GM18868 (cell line): ENCODE results near the gene SGCE.

Source experiments
- ATAC-seq: cut with Tn5 transposase; IDR thresholded peaks from one replicate; pipeline ENCODE4 v1.9.1; 2021; ENCODE audit warnings: mild to moderate bottlenecking, moderate library complexity; ENCODE audit not compliant: unreplicated experiment

SGCE gene

GRCh38 chr7:94630855-94631254, 25.1 kb downstream of the SGCE start:
- ATAC-seq, result peak; percentile 45

- no peak for ATAC-seq
Observed at GRCh38 chr7:94623820-94624219, 32.1 kb downstream of the SGCE start.

GRCh38 chr7:94621120-94621519, 34.8 kb downstream of the SGCE start:
- peak; percentile 0 for ATAC-seq

GRCh38 chr7:94620703-94621118, 35.2 kb downstream of the SGCE start:
- peak; percentile 97 for ATAC-seq

GRCh38 chr7:94618126-94618525, 37.8 kb downstream of the SGCE start:
- ATAC-seq, result no peak

GRCh38 chr7:94616855-94617254, 39.1 kb downstream of the SGCE start:
- ATAC-seq, result no peak

- no peak for ATAC-seq
Observed at GRCh38 chr7:94615666-94616065, 40.3 kb downstream of the SGCE start.

- no peak for ATAC-seq
Observed at GRCh38 chr7:94612661-94613060, 43.3 kb downstream of the SGCE start.

GRCh38 chr7:94612253-94612652, 43.7 kb downstream of the SGCE start:
- no peak for ATAC-seq

- no peak for ATAC-seq
Observed at GRCh38 chr7:94609561-94609960, 46.4 kb downstream of the SGCE start.

- ATAC-seq, result peak; percentile 93
Observed at GRCh38 chr7:94605031-94605430, 50.9 kb downstream of the SGCE start.

- ATAC-seq, result no peak
Observed at GRCh38 chr7:94602181-94602580, 53.8 kb downstream of the SGCE start.

GRCh38 chr7:94600267-94600666, 55.7 kb downstream of the SGCE start:
- no peak for ATAC-seq

GRCh38 chr7:94595717-94596116, 60.2 kb downstream of the SGCE start:
- no peak for ATAC-seq

GRCh38 chr7:94594882-94595281, 61.1 kb downstream of the SGCE start:
- no peak for ATAC-seq

GRCh38 chr7:94591176-94591575, 64.8 kb downstream of the SGCE start:
- ATAC-seq, result peak; percentile 93

GRCh38 chr7:94590526-94591162, 65.3 kb downstream of the SGCE start:
- ATAC-seq, result peak; percentile 61

- ATAC-seq, result no peak
Observed at GRCh38 chr7:94588075-94588474, 67.9 kb downstream of the SGCE start.

GRCh38 chr7:94584113-94584512, 71.8 kb downstream of the SGCE start:
- no peak for ATAC-seq

GRCh38 chr7:94580601-94581000, 75.3 kb downstream of the SGCE start:
- ATAC-seq, result no peak

- no peak for ATAC-seq
Observed at GRCh38 chr7:94579470-94579869, 76.5 kb downstream of the SGCE start.

GRCh38 chr7:94578614-94579013, 77.3 kb downstream of the SGCE start:
- no peak for ATAC-seq

- no peak for ATAC-seq
Observed at GRCh38 chr7:94577357-94577756, 78.6 kb downstream of the SGCE start.
